Measurements from ENCODE around the gene TMEM147.

TMEM147 gene

DNA sequence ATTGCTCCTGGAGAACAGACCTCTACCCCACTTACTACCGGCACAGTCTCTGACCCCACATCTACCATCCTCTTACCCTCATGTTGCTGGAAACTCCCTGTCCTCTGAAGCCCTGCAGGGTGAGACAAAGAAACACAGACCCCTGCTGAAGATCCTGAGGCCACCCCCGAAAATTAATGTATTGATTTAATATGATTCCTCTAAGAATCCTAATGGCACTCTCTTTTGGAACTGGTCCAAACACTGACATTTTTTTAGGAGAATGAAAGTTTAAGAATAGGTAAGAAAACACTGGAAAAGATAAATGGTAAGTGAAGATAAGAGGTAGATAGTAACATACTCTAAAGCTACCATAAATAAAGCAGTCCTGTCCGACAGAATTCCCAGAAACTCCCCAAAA is 37.3 kb upstream of the TMEM147 start:
- TF ChIP-seq SPI1 (IDR thresholded peaks at IDR 0.05; ENCODE audit: low read depth, low read length), result no peak
- no peak for TF ChIP-seq POLR2AphosphoS5 (IDR thresholded peaks at IDR 0.05; ENCODE audit: low read depth, low read length)
- TF ChIP-seq PAX5 (IDR thresholded peaks at IDR 0.05; ENCODE audit: insufficient read depth, low read length, severe bottlenecking), result no peak
- TF ChIP-seq TAF1 (IDR thresholded peaks at IDR 0.05; ENCODE audit: low read depth, low read length), result no peak
- no peak for TF ChIP-seq POU2F2 (IDR thresholded peaks at IDR 0.05; ENCODE audit: low read depth, low read length)
- TF ChIP-seq POLR2A (IDR thresholded peaks at IDR 0.05; ENCODE audit: low read depth, low read length), result no peak
- FAIRE-seq (no peak), DNase-seq (ENCODE audit: insufficient read length, low spot score) (no peak)

DNA sequence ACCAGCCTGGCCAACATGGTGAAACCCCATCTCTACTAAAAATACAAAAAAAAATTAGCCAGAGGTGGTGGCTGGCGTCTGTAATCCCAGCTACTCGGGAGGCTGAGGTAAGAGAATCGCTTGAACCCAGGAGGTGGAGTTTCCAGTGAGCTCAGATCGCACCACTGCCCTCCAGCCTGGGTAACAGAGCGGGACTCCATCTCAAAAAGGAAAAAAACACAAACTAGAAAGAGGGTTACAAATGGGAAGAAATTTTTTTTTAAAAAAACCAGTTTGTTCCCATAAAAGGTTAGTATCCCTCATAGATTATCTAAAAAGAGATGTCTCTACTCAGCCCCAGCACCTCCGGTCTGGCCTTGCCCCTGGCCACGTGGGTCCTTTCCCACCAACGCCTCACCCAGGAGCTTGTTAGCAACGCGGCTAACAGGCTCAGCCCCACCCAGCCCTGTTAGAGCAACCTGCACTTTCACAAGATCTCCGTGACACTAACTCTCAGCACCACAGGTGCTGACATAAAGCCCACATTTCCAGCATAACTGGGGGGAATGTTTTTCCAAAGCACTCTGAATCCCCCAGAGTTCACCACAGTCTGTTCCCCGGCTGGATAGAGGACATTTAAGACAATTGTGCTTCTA is 36.3 kb upstream of the TMEM147 start:
- DNase-seq (ENCODE audit: insufficient read length, low spot score) (no peak), FAIRE-seq (peak; percentile 79)
- TF ChIP-seq SPI1 (IDR thresholded peaks at IDR 0.05; ENCODE audit: low read depth, low read length) (no peak), TAF1 (IDR thresholded peaks at IDR 0.05; ENCODE audit: low read depth, low read length) (0 out of 2 replicates have a peak, but pooled peaks have one; percentile 24), POLR2A (IDR thresholded peaks at IDR 0.05; ENCODE audit: low read depth, low read length) (no peak; the same call in 1 of the 2 replicates)

DNA sequence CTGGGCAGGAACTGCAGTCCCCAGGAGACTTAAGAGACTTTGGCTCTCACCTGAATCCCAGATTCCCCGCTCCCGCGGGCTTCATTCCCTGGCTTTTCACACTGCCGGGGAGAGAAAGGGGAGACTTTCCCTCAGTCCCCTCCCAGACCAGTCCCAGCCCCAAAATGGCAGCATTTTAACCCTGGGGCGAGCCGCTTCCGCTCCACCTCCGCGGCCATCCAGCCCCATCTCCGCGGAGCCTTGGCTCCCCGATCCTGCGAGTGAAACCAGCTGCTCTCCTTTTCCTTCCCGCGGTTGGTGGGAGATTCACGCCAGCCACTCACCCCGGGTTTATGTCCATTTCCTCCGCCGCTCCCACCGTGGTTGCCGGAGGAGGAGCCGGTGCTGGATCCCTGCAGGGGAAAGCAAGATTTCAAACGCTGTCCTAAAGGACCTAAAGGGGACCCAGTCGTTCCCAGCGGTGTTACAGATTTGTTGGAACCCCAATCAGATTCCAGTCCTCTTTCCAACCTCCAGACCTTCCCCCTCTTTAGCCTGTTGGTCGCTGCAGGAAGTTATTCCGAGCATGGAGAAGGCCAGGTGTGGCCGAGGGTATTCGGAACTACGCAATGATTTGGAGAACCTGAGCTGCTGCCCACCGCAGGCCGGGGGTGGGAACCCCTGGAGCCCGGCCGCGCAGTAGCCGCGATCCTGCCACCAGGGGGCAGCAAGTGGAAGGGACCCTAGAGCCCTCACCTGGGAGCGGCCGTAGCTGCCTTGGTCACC is 35.4 kb upstream of the TMEM147 start:
- FAIRE-seq, result peak; percentile 92

DNA sequence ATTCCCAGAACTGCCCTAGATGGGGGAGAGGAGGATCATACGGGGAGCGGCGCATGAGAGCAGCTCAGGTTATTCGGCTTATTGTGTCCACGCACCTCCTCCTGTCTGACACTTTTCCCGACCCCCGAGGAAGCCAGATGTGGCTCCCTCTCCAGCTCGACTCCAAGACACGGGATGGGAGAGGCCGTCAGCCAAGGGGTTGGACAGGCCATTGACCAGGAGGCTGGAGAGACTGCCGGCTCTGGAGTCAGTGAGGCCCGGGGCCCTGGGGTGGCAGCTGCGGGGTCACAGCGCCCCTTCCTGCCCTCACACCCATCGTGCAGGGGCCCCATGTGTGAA is 34.8 kb upstream of the TMEM147 start:
- DNase-seq (ENCODE audit: insufficient read length, low spot score) (no peak), FAIRE-seq (no peak)
- TF ChIP-seq PAX5 (IDR thresholded peaks at IDR 0.05; ENCODE audit: insufficient read depth, low read length, severe bottlenecking) (no peak), POLR2AphosphoS5 (IDR thresholded peaks at IDR 0.05; ENCODE audit: low read depth, low read length) (no peak), POU2F2 (IDR thresholded peaks at IDR 0.05; ENCODE audit: low read depth, low read length) (no peak), TAF1 (IDR thresholded peaks at IDR 0.05; ENCODE audit: low read depth, low read length) (no peak), POLR2A (IDR thresholded peaks at IDR 0.05; ENCODE audit: low read depth, low read length) (no peak), SPI1 (IDR thresholded peaks at IDR 0.05; ENCODE audit: low read depth, low read length) (no peak)

More for the DNA sequence above, 35.4 kb upstream of the TMEM147 start:
- DNase-seq (ENCODE audit: insufficient read length, low spot score), result peak; percentile 93
- TF ChIP-seq PAX5 (IDR thresholded peaks at IDR 0.05; ENCODE audit: insufficient read depth, low read length, severe bottlenecking) (no peak), SPI1 (IDR thresholded peaks at IDR 0.05; ENCODE audit: low read depth, low read length) (no peak), TAF1 (IDR thresholded peaks at IDR 0.05; ENCODE audit: low read depth, low read length) (peak; percentile 88), POU2F2 (IDR thresholded peaks at IDR 0.05; ENCODE audit: low read depth, low read length) (no peak), POLR2A (IDR thresholded peaks at IDR 0.05; ENCODE audit: low read depth, low read length) (peak; percentile 61), POLR2AphosphoS5 (IDR thresholded peaks at IDR 0.05; ENCODE audit: low read depth, low read length) (no peak; the same call in 1 of the 2 replicates)

DNA sequence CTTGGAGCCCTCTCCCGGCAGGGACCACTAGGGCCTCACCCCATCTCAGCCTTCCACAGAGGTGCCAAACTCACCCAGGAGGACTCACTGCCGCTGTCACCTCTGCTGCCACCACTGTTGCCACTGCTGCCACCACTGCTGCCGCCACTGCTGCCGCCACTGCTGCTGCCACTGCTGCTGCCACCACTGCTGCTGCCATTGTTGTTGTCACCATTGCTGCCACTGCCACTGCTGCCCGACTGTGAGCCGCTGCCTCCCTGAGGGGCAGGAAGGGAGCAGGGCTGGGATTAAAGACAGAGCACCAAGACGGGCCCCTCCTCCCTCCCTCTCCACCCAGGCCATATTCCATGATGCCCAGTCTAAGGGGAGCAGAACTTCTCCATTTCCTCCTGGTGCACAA is 34.1 kb upstream of the TMEM147 start:
- FAIRE-seq, result no peak
- TF ChIP-seq POLR2A (IDR thresholded peaks at IDR 0.05; ENCODE audit: low read depth, low read length), result no peak
- TF ChIP-seq PAX5 (IDR thresholded peaks at IDR 0.05; ENCODE audit: insufficient read depth, low read length, severe bottlenecking), result no peak
- TF ChIP-seq POU2F2 (IDR thresholded peaks at IDR 0.05; ENCODE audit: low read depth, low read length), result no peak
- no peak for DNase-seq (ENCODE audit: insufficient read length, low spot score)

DNA sequence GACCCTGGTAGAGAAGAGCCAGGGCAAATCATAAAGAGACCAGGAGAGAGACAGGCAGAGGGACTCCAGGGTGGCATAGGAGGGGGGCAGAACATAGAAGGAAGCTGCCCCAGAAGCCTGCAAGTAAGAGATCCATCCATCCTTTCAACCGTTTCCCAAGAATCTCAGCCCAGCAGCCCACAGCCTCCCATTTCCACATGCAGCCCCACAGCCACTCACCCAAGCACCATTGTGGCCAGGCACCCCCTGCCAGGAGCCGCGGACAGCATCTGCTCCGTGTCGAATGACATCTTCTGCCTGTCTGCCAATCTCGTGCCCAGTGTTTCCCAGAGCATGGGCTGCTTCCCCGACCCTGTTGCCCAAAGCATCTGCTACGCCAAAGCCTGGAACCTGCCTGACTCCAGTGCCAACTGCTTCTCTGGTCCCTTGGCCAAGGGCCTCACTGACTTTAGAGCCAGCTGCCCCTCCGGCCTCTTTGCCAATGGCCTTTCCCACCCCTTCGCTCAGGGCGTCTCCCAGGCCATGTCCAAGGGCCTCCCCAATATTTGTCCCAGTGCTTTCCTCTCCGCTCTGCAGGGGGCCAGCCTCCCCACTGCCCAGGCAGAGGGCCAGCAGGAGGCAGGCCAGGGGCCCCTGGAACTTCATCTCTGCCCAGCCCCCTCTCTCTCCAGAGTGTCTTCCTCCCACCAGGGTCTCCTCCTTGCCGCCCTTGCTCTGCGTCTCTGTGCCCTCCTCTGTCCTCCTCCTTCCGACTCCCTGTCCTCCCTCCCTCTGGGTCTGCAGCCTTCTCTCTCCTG is 32.4 kb upstream of the TMEM147 start:
- TF ChIP-seq POLR2A (IDR thresholded peaks at IDR 0.05; ENCODE audit: low read depth, low read length) (no peak), SPI1 (IDR thresholded peaks at IDR 0.05; ENCODE audit: low read depth, low read length) (no peak), POLR2AphosphoS5 (IDR thresholded peaks at IDR 0.05; ENCODE audit: low read depth, low read length) (no peak), PAX5 (IDR thresholded peaks at IDR 0.05; ENCODE audit: insufficient read depth, low read length, severe bottlenecking) (no peak)
- FAIRE-seq, result no peak
- DNase-seq (ENCODE audit: insufficient read length, low spot score), result no peak

DNA sequence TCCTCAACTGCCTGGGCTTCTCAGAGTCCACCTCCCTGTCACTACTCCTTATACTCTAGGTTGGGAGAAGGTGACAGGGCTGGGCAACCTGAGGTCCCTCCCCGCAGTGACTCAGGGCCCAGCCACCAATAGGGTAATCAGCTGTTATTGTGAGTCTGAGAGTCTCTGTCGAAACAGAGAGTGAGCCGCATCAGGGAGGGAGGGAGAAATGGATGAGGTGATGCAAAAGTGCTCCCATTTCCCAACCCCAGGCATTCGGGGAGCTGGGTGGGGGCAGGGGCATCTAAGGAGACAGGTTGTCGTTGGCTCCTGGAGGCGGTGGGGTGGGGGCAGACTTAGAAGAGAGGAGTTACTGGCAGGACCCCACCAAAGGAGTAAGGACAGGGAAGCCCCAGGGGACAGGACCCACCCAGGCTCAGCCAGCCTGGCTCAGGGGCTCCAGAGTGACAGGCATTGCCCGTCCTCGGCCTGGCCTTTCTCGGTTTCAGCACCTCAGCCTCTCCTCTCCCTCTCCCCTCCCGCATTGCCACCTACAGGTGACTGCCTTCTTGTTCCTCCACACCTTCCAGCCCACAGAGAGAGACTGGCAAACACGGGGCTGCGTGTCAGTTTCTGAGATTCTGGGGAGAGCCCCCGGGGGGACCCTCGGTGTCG is 31.7 kb upstream of the TMEM147 start, which contains the start of gene DMKN:
Gene DMKN, minus strand, starts transcription at position 22 of the 654 bp plus-strand sequence. CDS start 174 bp downstream, outside the sequence.
- no peak for FAIRE-seq
- TF ChIP-seq TAF1 (IDR thresholded peaks at IDR 0.05; ENCODE audit: low read depth, low read length) (no peak), POLR2A (IDR thresholded peaks at IDR 0.05; ENCODE audit: low read depth, low read length) (no peak), SPI1 (IDR thresholded peaks at IDR 0.05; ENCODE audit: low read depth, low read length) (no peak), POLR2AphosphoS5 (IDR thresholded peaks at IDR 0.05; ENCODE audit: low read depth, low read length) (no peak), POU2F2 (IDR thresholded peaks at IDR 0.05; ENCODE audit: low read depth, low read length) (no peak), PAX5 (IDR thresholded peaks at IDR 0.05; ENCODE audit: insufficient read depth, low read length, severe bottlenecking) (no peak)
- DNase-seq (ENCODE audit: insufficient read length, low spot score), result no peak

DNA sequence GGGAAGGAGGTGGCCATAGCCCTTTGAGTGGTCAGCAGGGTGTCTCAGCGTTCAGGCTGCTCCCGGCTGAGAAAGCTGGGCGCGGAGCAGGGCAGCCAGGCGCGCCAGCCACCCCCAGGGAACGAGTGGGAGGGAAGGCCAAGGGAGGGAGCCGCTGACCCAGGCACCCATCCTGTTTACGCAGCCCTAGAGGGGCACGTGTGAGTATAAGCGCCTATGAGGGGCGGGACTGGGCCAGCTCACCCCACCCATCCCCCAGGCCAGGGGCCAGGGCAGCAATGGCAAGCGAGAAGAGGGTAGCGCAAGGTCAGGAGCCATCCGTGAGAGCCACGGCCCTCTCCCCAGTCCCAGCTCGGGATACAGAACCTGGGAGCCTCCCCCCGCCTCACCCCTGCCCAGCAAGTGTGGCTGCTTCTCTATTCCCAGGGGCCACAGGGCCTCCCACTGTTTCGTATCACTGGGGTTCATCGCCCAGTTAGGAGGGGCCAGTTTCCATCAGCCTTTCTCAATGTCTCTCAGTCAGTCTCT is 31.1 kb upstream of the TMEM147 start:
- TF ChIP-seq POLR2A (IDR thresholded peaks at IDR 0.05; ENCODE audit: low read depth, low read length) (no peak), POU2F2 (IDR thresholded peaks at IDR 0.05; ENCODE audit: low read depth, low read length) (no peak), SPI1 (IDR thresholded peaks at IDR 0.05; ENCODE audit: low read depth, low read length) (no peak), TAF1 (IDR thresholded peaks at IDR 0.05; ENCODE audit: low read depth, low read length) (no peak), POLR2AphosphoS5 (IDR thresholded peaks at IDR 0.05; ENCODE audit: low read depth, low read length) (no peak), PAX5 (IDR thresholded peaks at IDR 0.05; ENCODE audit: insufficient read depth, low read length, severe bottlenecking) (no peak)
- DNase-seq (ENCODE audit: insufficient read length, low spot score), result no peak
- FAIRE-seq, result no peak

DNA sequence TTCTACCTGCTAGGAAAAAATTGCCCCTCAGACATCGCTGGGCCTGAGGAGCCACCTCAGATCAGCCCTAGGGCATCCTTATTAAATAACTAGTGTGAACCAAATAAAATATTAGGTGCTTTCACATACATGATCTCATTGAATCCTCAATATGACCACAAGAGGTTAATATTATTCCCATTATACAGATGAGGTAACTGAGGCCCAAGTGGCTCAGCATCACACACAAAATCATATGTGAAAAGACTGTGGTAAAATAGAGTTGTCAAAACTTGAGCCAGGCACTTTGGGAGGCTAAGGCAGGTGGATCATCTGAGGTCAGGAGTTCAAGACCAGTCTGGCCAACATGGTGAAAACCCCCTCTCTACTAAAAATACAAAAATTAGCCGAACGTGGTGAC is 29.1 kb upstream of the TMEM147 start:
- TF ChIP-seq SPI1 (IDR thresholded peaks at IDR 0.05; ENCODE audit: low read depth, low read length), result no peak
- TF ChIP-seq TAF1 (IDR thresholded peaks at IDR 0.05; ENCODE audit: low read depth, low read length), result no peak
- TF ChIP-seq POLR2AphosphoS5 (IDR thresholded peaks at IDR 0.05; ENCODE audit: low read depth, low read length), result no peak
- TF ChIP-seq POLR2A (IDR thresholded peaks at IDR 0.05; ENCODE audit: low read depth, low read length), result no peak
- TF ChIP-seq PAX5 (IDR thresholded peaks at IDR 0.05; ENCODE audit: insufficient read depth, low read length, severe bottlenecking), result no peak
- TF ChIP-seq POU2F2 (IDR thresholded peaks at IDR 0.05; ENCODE audit: low read depth, low read length), result no peak
- no peak for FAIRE-seq
- no peak for DNase-seq (ENCODE audit: insufficient read length, low spot score)
